ENCODE measurements around the gene PRKG1. TPM values are rescaled to one million over a fixed set of nuclear protein-coding genes. Genes with fewer than 3 reads are reported as not detected.

The PRKG1 gene
- total RNA-seq, 1 donor from 2014 or later: 22.8 TPM

GRCh38 chr10:52261362-52261761 is 1187.1 kb downstream of the PRKG1 start:
- Mint-ChIP-seq H3K4me1 (ENCODE audit: low read depth) (peaks cover 21% of the 10 kb centered on the region), H3K9me3 (ENCODE audit: low read depth) (no peaks in the 10 kb centered on the region), H3K27ac (ENCODE audit: unreplicated experiment) (no peak overlapping the region), H3K4me3 (ENCODE audit: unreplicated experiment) (no peak overlapping the region), H3K36me3 (ENCODE audit: low read depth) (no peaks in the 10 kb centered on the region), H3K27me3 (ENCODE audit: low read depth) (no peaks in the 10 kb centered on the region)
- no peak for DNase-seq (ENCODE audit: low spot score)
- TF ChIP-seq CTCF (IDR thresholded peaks at IDR 0.05): no peak

- no peaks in the 10 kb centered on the region for H3K4me1 Mint-ChIP-seq (ENCODE audit: low read depth)
- H3K4me3 Mint-ChIP-seq (ENCODE audit: unreplicated experiment): no peak overlapping the region
- H3K27me3 Mint-ChIP-seq (ENCODE audit: low read depth): no peaks in the 10 kb centered on the region
- H3K36me3 Mint-ChIP-seq (ENCODE audit: low read depth): no peaks in the 10 kb centered on the region
- no peak for TF ChIP-seq CTCF (IDR thresholded peaks at IDR 0.05)
- H3K9me3 Mint-ChIP-seq (ENCODE audit: low read depth): no peaks in the 10 kb centered on the region
- no peak for DNase-seq (ENCODE audit: low spot score)
- H3K27ac Mint-ChIP-seq (ENCODE audit: unreplicated experiment): no peak overlapping the region
These were observed 1191.0 kb downstream of the PRKG1 start for GRCh38 chr10:52265131-52265926.

GRCh38 chr10:52266858-52267257 is 1192.6 kb downstream of the PRKG1 start:
- Mint-ChIP-seq H3K36me3 (ENCODE audit: low read depth) (peaks cover 4% of the 10 kb centered on the region), H3K9me3 (ENCODE audit: low read depth) (no peaks in the 10 kb centered on the region), H3K4me1 (ENCODE audit: low read depth) (no peaks in the 10 kb centered on the region), H3K4me3 (ENCODE audit: unreplicated experiment) (no peak overlapping the region), H3K27me3 (ENCODE audit: low read depth) (no peaks in the 10 kb centered on the region), H3K27ac (ENCODE audit: unreplicated experiment) (no peak overlapping the region)
- no peak for TF ChIP-seq CTCF (IDR thresholded peaks at IDR 0.05)
- no peak for DNase-seq (ENCODE audit: low spot score)

GRCh38 chr10:52268790-52269189 is 1194.5 kb downstream of the PRKG1 start:
- no peak for DNase-seq (ENCODE audit: low spot score)
- H3K9me3 Mint-ChIP-seq (ENCODE audit: low read depth): no peaks in the 10 kb centered on the region
- no peak overlapping the region for H3K27ac Mint-ChIP-seq (ENCODE audit: unreplicated experiment)
- TF ChIP-seq CTCF (IDR thresholded peaks at IDR 0.05): no peak
- H3K36me3 Mint-ChIP-seq (ENCODE audit: low read depth): peaks cover 4% of the 10 kb centered on the region
- no peaks in the 10 kb centered on the region for H3K27me3 Mint-ChIP-seq (ENCODE audit: low read depth)
- no peaks in the 10 kb centered on the region for H3K4me1 Mint-ChIP-seq (ENCODE audit: low read depth)
- H3K4me3 Mint-ChIP-seq (ENCODE audit: unreplicated experiment): no peak overlapping the region

GRCh38 chr10:52269233-52269632 is 1194.9 kb downstream of the PRKG1 start:
- Mint-ChIP-seq H3K36me3 (ENCODE audit: low read depth) (peaks cover 4% of the 10 kb centered on the region), H3K9me3 (ENCODE audit: low read depth) (peaks cover 2% of the 10 kb centered on the region), H3K27ac (ENCODE audit: unreplicated experiment) (no peak overlapping the region), H3K4me1 (ENCODE audit: low read depth) (no peaks in the 10 kb centered on the region), H3K27me3 (ENCODE audit: low read depth) (no peaks in the 10 kb centered on the region), H3K4me3 (ENCODE audit: unreplicated experiment) (no peak overlapping the region)
- no peak for DNase-seq (ENCODE audit: low spot score)
- no peak for TF ChIP-seq CTCF (IDR thresholded peaks at IDR 0.05)

Data from chondrocyte (in vitro differentiated cells).